Measurements from ENCODE around the gene SCAF4. TPM values are rescaled to one million over a fixed set of nuclear protein-coding genes. Genes with fewer than 3 reads are reported as not detected.
"Not testable (repeated sequence)": the region's sequence is repeated elsewhere in the genome, so short reads cannot be mapped to it uniquely, and the experiment has no call there.

The SCAF4 gene
- total and polyA plus RNA-seq, 8 donors = 23.9 to 44.1 (median 41.5) TPM

DNA sequence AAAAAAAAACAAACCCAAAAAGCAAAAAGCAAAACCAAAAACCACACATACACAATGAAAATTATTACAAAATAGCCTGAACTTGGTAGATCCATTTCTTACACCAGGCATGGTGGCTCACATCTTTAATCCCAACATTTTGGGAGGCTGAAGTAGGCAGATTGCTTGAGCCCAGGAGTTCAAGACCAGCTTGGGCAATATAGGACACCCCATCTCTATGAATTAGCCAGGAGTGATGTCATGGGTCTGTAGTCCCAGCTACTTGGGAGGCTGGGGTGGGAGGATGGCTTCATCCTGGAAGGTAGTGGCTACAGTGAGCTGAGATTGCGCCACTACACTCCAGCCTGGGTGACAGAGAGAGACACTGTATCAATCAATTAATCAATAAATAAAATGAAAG, 42.1 kb upstream of the SCAF4 start:
- Histone ChIP-seq H3K4me3 (no peak overlapping the region), H3K9me3 (no peaks in the 10 kb centered on the region), H3K4me1 (peaks cover 0 to 5% of the 10 kb centered on the region in 2 donors), H3K27ac (no peak overlapping the region), H3K27me3 (no peaks in the 10 kb centered on the region), H3K36me3 (no peaks in the 10 kb centered on the region)
- ATAC-seq = no peak
- TF ChIP-seq, protein P1, sequence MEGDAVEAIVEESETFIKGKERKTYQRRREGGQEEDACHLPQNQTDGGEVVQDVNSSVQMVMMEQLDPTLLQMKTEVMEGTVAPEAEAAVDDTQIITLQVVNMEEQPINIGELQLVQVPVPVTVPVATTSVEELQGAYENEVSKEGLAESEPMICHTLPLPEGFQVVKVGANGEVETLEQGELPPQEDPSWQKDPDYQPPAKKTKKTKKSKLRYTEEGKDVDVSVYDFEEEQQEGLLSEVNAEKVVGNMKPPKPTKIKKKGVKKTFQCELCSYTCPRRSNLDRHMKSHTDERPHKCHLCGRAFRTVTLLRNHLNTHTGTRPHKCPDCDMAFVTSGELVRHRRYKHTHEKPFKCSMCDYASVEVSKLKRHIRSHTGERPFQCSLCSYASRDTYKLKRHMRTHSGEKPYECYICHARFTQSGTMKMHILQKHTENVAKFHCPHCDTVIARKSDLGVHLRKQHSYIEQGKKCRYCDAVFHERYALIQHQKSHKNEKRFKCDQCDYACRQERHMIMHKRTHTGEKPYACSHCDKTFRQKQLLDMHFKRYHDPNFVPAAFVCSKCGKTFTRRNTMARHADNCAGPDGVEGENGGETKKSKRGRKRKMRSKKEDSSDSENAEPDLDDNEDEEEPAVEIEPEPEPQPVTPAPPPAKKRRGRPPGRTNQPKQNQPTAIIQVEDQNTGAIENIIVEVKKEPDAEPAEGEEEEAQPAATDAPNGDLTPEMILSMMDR (IDR thresholded peaks at IDR 0.05) = no peak
- intact Hi-C loops (cut with DNase I) = no loop called here
- no peak for DNase-seq

DNA sequence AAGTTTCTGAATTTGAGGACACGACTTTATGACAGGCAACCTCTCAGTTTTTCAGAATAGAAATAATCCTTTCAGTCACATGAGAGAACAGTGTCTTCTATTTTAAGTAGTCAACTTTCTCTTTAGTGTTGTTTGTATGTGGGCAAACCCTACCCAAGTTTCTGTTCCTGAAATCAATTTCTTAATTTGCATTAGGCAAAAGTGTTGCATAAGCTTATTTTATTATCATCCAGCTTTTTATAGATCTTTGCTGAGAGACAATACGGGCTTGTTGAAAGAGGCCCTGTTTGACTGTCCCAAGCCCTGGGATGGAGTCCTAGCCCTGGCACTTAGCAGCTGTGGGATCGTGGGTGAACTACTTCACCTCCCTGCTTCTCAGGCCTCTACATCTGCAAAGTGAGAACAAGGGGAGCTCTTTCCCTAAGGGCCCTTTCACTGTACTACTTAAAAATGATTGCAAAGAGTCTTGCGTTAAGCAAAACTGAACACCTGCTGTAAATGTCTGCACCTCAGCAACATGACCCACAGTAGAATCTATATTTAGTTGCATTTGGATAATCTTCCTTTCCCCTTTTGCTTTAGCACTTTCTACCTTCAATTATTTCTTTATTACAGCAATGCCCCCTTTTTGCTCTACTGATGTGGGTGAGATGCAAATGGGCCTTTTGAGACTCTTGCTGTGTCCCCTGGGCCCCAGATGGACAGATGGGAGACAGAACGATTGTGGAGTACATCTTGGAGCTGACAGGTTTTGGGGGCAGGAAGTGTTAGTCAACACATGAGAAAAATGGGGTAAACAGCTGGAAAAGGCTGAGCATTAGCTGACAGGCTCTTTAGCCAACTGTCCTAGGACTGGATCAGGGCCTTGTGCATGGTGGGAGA, 41.0 kb upstream of the SCAF4 start:
- intact Hi-C loops (cut with DNase I) = no loop called here
- Histone ChIP-seq H3K36me3 (no peaks in the 10 kb centered on the region), H3K27me3 (no peaks in the 10 kb centered on the region), H3K4me1 (peaks cover 0 to 5% of the 10 kb centered on the region in 2 donors), H3K9me3 (no peaks in the 10 kb centered on the region), H3K27ac (no peak overlapping the region), H3K4me3 (no peak overlapping the region)
- ATAC-seq = no peak
- no peak for DNase-seq
- TF ChIP-seq, protein P1 (IDR thresholded peaks at IDR 0.05) = no peak

DNA sequence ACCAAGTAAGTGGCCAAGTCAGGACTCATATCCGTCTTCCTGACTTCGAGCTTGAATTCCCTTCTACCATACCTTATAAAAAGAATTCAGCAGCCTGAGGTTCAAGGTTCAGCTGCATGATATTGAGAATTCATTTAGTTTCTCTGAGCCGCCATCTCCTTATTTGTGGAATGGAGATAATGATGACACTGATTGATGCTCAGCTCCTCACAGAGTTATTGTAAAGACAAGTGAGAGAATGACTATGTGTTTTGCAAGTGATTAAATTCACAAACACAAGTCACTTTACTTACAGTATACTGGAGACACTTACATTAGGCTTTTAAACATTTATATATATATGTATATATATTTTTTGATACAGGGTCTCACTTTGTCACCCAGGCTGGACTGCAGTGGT, 39.8 kb upstream of the SCAF4 start:
- intact Hi-C loops (cut with DNase I) = no loop called here
- H3K4me3 ChIP-seq = no peak overlapping the region
- peaks cover 0 to 5% of the 10 kb centered on the region in 2 donors for H3K4me1 ChIP-seq
- no peaks in the 10 kb centered on the region for H3K9me3 ChIP-seq
- no peak overlapping the region for H3K27ac ChIP-seq
- H3K36me3 ChIP-seq = no peaks in the 10 kb centered on the region
- TF ChIP-seq, protein P1 (IDR thresholded peaks at IDR 0.05) = no peak
- ATAC-seq (no peak), DNase-seq (no peak)
- H3K27me3 ChIP-seq = no peaks in the 10 kb centered on the region

DNA sequence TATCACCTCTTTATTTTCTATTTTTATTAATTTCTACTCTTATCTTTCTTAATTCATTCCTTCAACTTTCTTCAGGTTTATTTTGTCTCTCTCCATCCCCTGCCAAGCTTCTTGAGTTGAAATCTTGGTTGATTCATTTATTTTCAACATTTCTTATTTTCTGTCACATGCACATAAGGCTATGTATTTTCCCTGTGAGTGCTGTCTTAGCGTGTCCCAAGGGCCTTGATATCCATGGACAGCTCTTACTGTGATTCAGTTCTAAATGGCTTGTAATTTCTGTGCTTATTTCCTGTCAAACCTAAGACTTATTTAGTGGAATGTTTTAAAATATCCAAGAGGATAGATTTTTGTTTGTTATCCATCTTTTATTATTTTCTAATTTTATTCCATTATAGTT, 36.8 kb upstream of the SCAF4 start:
- Histone ChIP-seq H3K36me3 (no peaks in the 10 kb centered on the region), H3K4me3 (no peak overlapping the region), H3K4me1 (peaks cover 0 to 5% of the 10 kb centered on the region in 2 donors), H3K9me3 (no peaks in the 10 kb centered on the region), H3K27me3 (no peaks in the 10 kb centered on the region), H3K27ac (no peak overlapping the region)
- ATAC-seq (no peak), DNase-seq (no peak)
- TF ChIP-seq, protein P1 (IDR thresholded peaks at IDR 0.05) = no peak
- intact Hi-C loops (cut with DNase I) = no loop called here

DNA sequence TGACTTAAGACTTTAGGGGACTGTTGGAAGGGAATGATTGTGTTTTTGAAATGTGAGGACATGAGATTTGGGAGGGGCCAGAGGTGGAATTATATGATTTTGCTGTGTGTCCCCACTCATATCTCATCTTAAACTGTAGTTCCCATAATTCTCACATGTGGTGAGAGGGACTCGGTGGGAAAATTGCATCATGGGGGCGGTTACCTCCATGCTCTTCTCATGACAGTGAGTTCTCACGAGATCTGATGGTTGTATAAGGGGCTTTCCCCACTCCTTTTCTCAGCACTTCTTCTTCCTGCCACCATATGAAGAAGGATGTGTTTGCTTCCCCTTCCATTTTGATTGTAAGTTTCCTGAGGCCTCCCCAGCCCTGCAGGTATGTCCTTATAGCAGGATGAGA, 35.0 kb upstream of the SCAF4 start:
- no peak for DNase-seq
- no peaks in the 10 kb centered on the region for H3K27me3 ChIP-seq
- H3K4me3 ChIP-seq = no peak overlapping the region
- no peak overlapping the region for H3K27ac ChIP-seq
- ATAC-seq = no peak
- no peaks in the 10 kb centered on the region for H3K36me3 ChIP-seq
- no peaks in the 10 kb centered on the region for H3K9me3 ChIP-seq
- TF ChIP-seq, protein P1 (IDR thresholded peaks at IDR 0.05) = no peak
- intact Hi-C loops (cut with DNase I) = no loop called here
- no peaks in the 10 kb centered on the region for H3K4me1 ChIP-seq

DNA sequence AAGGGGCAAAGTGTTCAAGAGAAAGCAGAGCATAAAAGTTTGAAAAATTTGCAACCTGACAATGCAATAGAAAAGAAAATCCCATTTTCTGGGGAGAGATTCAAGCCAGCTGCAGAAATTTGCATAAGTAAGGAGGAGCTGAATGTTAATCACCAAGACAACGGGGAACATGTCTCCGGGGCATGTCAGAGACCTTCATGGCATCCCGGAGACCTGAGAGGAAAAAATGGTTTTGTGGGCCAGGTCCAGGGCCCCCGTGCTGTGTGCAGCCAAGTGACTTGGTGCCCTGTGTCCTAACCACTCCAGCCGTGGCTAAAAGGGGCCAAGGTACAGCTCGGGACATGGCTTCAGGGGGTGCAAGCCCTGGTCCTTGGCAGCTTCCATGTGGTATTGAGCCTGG, 33.9 kb upstream of the SCAF4 start:
- H3K9me3 ChIP-seq; H3K4me3 ChIP-seq; intact Hi-C loops (cut with DNase I); ATAC-seq; H3K4me1 ChIP-seq; H3K36me3 ChIP-seq; H3K27me3 ChIP-seq; DNase-seq; H3K27ac ChIP-seq: not testable (repeated sequence)
